ENCODE results near the gene PEPD.

The PEPD gene

DNA sequence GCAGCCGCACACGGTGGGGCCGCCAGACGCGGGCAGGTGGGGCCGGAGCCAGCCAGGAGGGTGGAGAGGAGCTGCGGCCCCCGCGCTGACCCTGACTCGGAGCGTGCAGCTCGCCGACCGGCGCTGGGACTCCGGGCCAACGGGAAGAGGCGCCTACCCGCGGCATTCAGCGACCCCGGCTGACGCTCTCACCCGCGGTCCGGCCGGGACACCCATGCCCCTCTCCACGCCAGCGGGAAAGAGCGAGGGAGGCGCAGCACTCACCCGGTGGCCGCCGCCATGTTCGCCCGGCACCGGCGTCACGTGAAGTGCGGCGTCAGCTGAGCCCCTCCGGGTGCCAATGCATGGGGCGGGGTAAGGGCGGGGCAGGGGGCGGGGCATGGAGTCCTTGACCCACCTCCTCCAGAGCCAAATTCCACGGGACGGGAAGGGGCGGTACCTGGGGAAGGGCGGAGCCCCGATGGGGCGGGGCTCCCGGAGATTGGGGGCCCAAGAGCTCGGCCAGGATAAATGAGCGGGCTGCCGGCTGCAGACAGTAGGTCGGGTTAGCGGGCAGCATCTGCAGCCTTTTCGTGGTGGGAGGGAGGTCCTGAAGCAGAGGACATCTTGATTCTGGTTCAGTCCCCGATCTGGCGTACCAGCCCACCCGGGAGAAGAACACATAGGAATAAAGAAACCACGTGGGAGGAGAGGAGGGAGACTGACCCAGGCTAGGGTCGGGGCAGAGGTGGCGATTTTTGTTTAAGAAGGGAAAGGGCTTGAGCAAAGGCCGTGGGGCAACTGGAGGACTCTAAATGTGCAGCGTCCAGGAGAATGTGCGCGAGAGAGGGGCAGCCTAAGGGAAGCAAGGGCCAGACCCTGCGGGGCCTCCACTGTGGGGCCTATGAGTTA is at the start of gene PEPD:
PEPD (minus strand) TSS at position 312 of the 891 bp plus-strand sequence; CDS start at position 281, 31 bp downstream.
- H3K4me3 ChIP-seq (ENCODE audit: low read depth, low read length, poor library complexity, severe bottlenecking): peak within 1 kb of the TSS; percentile 67
- H3K4me1 ChIP-seq (ENCODE audit: insufficient read depth, low read length, severe bottlenecking): peaks cover 16% of the 10 kb centered on the region
- no peaks in the 10 kb centered on the region for H3K27me3 ChIP-seq (ENCODE audit: insufficient read depth, low read length)
- no peaks in the 10 kb centered on the region for H3K36me3 ChIP-seq (ENCODE audit: insufficient read depth, low read length)
- no peaks in the 10 kb centered on the region for H3F3A ChIP-seq (ENCODE audit: insufficient read depth, low read length)
- H3K9me3 ChIP-seq (ENCODE audit: low read length): no peaks in the 10 kb centered on the region
- no peak within 1 kb of the TSS for H3K27ac ChIP-seq (ENCODE audit: low read depth, low read length, poor library complexity, severe bottlenecking)
- TF ChIP-seq, protein P1, sequence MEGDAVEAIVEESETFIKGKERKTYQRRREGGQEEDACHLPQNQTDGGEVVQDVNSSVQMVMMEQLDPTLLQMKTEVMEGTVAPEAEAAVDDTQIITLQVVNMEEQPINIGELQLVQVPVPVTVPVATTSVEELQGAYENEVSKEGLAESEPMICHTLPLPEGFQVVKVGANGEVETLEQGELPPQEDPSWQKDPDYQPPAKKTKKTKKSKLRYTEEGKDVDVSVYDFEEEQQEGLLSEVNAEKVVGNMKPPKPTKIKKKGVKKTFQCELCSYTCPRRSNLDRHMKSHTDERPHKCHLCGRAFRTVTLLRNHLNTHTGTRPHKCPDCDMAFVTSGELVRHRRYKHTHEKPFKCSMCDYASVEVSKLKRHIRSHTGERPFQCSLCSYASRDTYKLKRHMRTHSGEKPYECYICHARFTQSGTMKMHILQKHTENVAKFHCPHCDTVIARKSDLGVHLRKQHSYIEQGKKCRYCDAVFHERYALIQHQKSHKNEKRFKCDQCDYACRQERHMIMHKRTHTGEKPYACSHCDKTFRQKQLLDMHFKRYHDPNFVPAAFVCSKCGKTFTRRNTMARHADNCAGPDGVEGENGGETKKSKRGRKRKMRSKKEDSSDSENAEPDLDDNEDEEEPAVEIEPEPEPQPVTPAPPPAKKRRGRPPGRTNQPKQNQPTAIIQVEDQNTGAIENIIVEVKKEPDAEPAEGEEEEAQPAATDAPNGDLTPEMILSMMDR (IDR thresholded peaks at IDR 0.05; ENCODE audit: low read length): no peak
- TF ChIP-seq EZH2 (IDR thresholded peaks at IDR 0.05; ENCODE audit: borderline replicate concordance, low read length): no peak
- peak within 1 kb of the TSS; percentile 77 for H3K4me2 ChIP-seq (ENCODE audit: low read length)
- no peaks in the 10 kb centered on the region for H3K79me2 ChIP-seq (ENCODE audit: insufficient read depth, low read length)
- no peaks in the 10 kb centered on the region for H3K9me2 ChIP-seq (ENCODE audit: low read depth, low read length)
- peak within 1 kb of the TSS; percentile 87 for H2AFZ ChIP-seq (ENCODE audit: low read length)
- no peaks in the 10 kb centered on the region for H4K20me1 ChIP-seq (ENCODE audit: insufficient read depth, low read length)
- peak within 1 kb of the TSS; percentile 55 for H3K9ac ChIP-seq (ENCODE audit: low read length)

GRCh38 chr19:33569821-33570220 is 48.2 kb upstream of the PEPD start:
- TF ChIP-seq, protein P1 (IDR thresholded peaks at IDR 0.05; ENCODE audit: low read length): no peak
- no peak for TF ChIP-seq EZH2 (IDR thresholded peaks at IDR 0.05; ENCODE audit: borderline replicate concordance, low read length)
- Histone ChIP-seq H3K79me2 (ENCODE audit: insufficient read depth, low read length) (no peaks in the 10 kb centered on the region), H3K9me2 (ENCODE audit: low read depth, low read length) (no peaks in the 10 kb centered on the region), H2AFZ (ENCODE audit: low read length) (no peak overlapping the region), H3K27ac (ENCODE audit: low read depth, low read length, poor library complexity, severe bottlenecking) (no peak overlapping the region), H3K36me3 (ENCODE audit: insufficient read depth, low read length) (no peaks in the 10 kb centered on the region), H4K20me1 (ENCODE audit: insufficient read depth, low read length) (no peaks in the 10 kb centered on the region), H3K4me2 (ENCODE audit: low read length) (no peak overlapping the region), H3K9ac (ENCODE audit: low read length) (no peak overlapping the region), H3F3A (ENCODE audit: insufficient read depth, low read length) (no peaks in the 10 kb centered on the region), H3K9me3 (ENCODE audit: low read length) (peaks cover 8% of the 10 kb centered on the region), H3K4me1 (ENCODE audit: insufficient read depth, low read length, severe bottlenecking) (no peaks in the 10 kb centered on the region), H3K27me3 (ENCODE audit: insufficient read depth, low read length) (no peaks in the 10 kb centered on the region; the same call in 1 of the 2 replicates), H3K4me3 (ENCODE audit: low read depth, low read length, poor library complexity, severe bottlenecking) (no peak overlapping the region)

DNA sequence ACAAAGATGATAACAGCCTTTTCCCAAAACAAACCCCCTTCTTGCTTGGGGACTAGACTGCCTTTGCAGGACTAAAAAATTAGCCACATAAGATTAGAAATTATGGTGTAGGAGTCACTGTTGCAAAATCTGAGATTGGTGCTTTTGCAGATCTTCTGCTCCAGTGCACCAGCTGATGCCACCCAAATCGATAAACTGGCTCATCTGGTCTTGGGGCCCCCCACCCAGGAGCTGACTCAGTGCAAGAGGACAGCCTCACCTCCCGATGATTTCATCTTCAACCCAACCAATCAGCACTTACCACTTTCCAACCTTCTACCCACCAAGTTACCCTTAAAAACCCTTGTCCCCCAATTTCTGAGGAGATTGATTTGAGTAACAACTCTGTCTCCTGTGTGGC is 47.1 kb upstream of the PEPD start:
- Histone ChIP-seq H3F3A (ENCODE audit: insufficient read depth, low read length) (no peaks in the 10 kb centered on the region), H3K9me3 (ENCODE audit: low read length) (0 out of 2 replicates have a peak, but pooled peaks cover 2% of the 10 kb centered on the region), H3K36me3 (ENCODE audit: insufficient read depth, low read length) (no peaks in the 10 kb centered on the region), H3K9me2 (ENCODE audit: low read depth, low read length) (no peaks in the 10 kb centered on the region), H4K20me1 (ENCODE audit: insufficient read depth, low read length) (no peaks in the 10 kb centered on the region), H3K27ac (ENCODE audit: low read depth, low read length, poor library complexity, severe bottlenecking) (no peak overlapping the region), H3K4me2 (ENCODE audit: low read length) (no peak overlapping the region), H2AFZ (ENCODE audit: low read length) (no peak overlapping the region), H3K4me3 (ENCODE audit: low read depth, low read length, poor library complexity, severe bottlenecking) (no peak overlapping the region), H3K4me1 (ENCODE audit: insufficient read depth, low read length, severe bottlenecking) (no peaks in the 10 kb centered on the region), H3K27me3 (ENCODE audit: insufficient read depth, low read length) (no peaks in the 10 kb centered on the region; the same call in 1 of the 2 replicates), H3K9ac (ENCODE audit: low read length) (no peak overlapping the region), H3K79me2 (ENCODE audit: insufficient read depth, low read length) (no peaks in the 10 kb centered on the region)
- TF ChIP-seq, protein P1 (IDR thresholded peaks at IDR 0.05; ENCODE audit: low read length): no peak
- no peak for TF ChIP-seq EZH2 (IDR thresholded peaks at IDR 0.05; ENCODE audit: borderline replicate concordance, low read length)

Data from OCI-LY1 (cell line).